Fibroblast of lung (primary cell): ENCODE results near the gene SLC28A1. TPM values are rescaled to one million over a fixed set of nuclear protein-coding genes. Genes with fewer than 3 reads are reported as not detected.

ENCODE experiments used
- DNase-seq, 2 donors: peaks; one replicate each; pipeline versions ENCODE4 v3.0.0 to v3.0.0-alpha.2; 2010; ENCODE audit warnings: low read depth in 2 of 2
- H2AFZ ChIP-seq: 2 replicates; pipeline ENCODE4 v1.5.1; 2012; ENCODE audit warnings: low read length, control low read depth, inconsistent platforms
- H3K27ac ChIP-seq: 2 replicates; pipeline ENCODE4 v1.5.1; 2011; ENCODE audit warnings: low read length, control low read depth; ENCODE audit not compliant: insufficient read depth
- H3K27me3 ChIP-seq: 2 replicates; pipeline ENCODE4 v1.5.1; 2011; ENCODE audit warnings: mild to moderate bottlenecking, low read length; ENCODE audit not compliant: control insufficient read depth, insufficient read depth
- H3K36me3 ChIP-seq: 2 replicates; pipeline ENCODE4 v1.5.1; 2011; ENCODE audit warnings: low read length; ENCODE audit not compliant: control insufficient read depth, insufficient read depth
- H3K4me1 ChIP-seq: 2 replicates; pipeline ENCODE4 v1.5.1; 2011; ENCODE audit warnings: low read length; ENCODE audit not compliant: control insufficient read depth, insufficient read depth; ENCODE audit errors: extremely low read depth
- H3K4me2 ChIP-seq: 2 replicates; pipeline ENCODE4 v1.5.1; 2011; ENCODE audit warnings: low read length, control low read depth; ENCODE audit not compliant: insufficient read depth; ENCODE audit errors: extremely low read depth
- H3K4me3 ChIP-seq, 4 experiments: fragments of 200-600 bp in 1 of 4; sonication (generic) in 1 of 4; replicated peaks in 1 of 4; 2 replicates each; pipeline ENCODE4 v1.5.1; 2011 to 2016; ENCODE audit warnings: low read length in 4 of 4, low read depth in 3 of 4, mild to moderate bottlenecking in 3 of 4, control low read depth in 2 of 4, inconsistent platforms in 1 of 4, mixed read lengths in 1 of 4; ENCODE audit not compliant: insufficient read depth in 1 of 4; ENCODE audit errors: control extremely low read depth in 1 of 4
- H3K79me2 ChIP-seq: 2 replicates; pipeline ENCODE4 v1.5.1; 2012; ENCODE audit warnings: mild to moderate bottlenecking, low read length, inconsistent platforms; ENCODE audit not compliant: control insufficient read depth, insufficient read depth
- H3K9ac ChIP-seq: 2 replicates; pipeline ENCODE4 v1.5.1; 2011; ENCODE audit warnings: mild to moderate bottlenecking, low read length, control low read depth; ENCODE audit not compliant: insufficient read depth
- H3K9me3 ChIP-seq: 2 replicates; pipeline ENCODE4 v1.5.1; 2012; ENCODE audit warnings: low read depth, low read length; ENCODE audit not compliant: control insufficient read depth, insufficient read depth
- H4K20me1 ChIP-seq: 2 replicates; pipeline ENCODE4 v1.5.1; 2011; ENCODE audit warnings: low read length; ENCODE audit not compliant: control insufficient read depth, insufficient read depth; ENCODE audit errors: extremely low read depth
- EZH2 ChIP-seq: IDR thresholded peaks from 2 replicates; pipeline ENCODE4 v1.5.1; 2012; ENCODE audit warnings: low read length, control low read depth, mild to moderate bottlenecking; ENCODE audit errors: missing control alignments
- polyA plus RNA-seq, 2 donors: library from polyadenylated mRNA; depleted of rRNA in 1 of 2; stranded (reverse) in 1 of 2; unstranded in 1 of 2; fragments of >200 nt; gene quantifications; 2 replicates each; pipeline ENCODE4 v1.2.1, GENCODE V29; 2011 to 2012; ENCODE audit warnings: missing spikeins in 1 of 2
- total RNA-seq: library from RNA; depleted of rRNA; stranded (reverse); fragments of >200 nt; gene quantifications from 2 replicates; pipeline ENCODE4 v1.2.1, GENCODE V29; 2014
- TF ChIP-seq, protein P1 (sequence below), 2 donors: IDR thresholded peaks in 1 of 2; conservative IDR thresholded peaks in 1 of 2; 1 replicate in 1 of 2; 2 replicates in 1 of 2; pipeline ENCODE4 v1.5.1; 2011 to 2012; ENCODE audit warnings: low read length in 2 of 2, control low read depth in 1 of 2, inconsistent platforms in 1 of 2, low read depth in 1 of 2, mild to moderate bottlenecking in 1 of 2

SLC28A1 gene
- total and polyA plus RNA-seq, 2 donors (not counting 1 experiment from before 2014, with no cell fraction given): not detected

- Histone ChIP-seq H3K4me1 (peaks cover 8% of the 10 kb centered on the region), H3K9me3 (no peaks in the 10 kb centered on the region), H3K4me3 (no peak overlapping the region), H3K36me3 (no peaks in the 10 kb centered on the region), H3K27me3 (no peaks in the 10 kb centered on the region), H3K9ac (no peak overlapping the region), H2AFZ (no peak overlapping the region), H4K20me1 (no peaks in the 10 kb centered on the region), H3K27ac (no peak overlapping the region), H3K79me2 (peaks cover 2% of the 10 kb centered on the region), H3K4me2 (no peak overlapping the region)
- TF ChIP-seq, protein P1, sequence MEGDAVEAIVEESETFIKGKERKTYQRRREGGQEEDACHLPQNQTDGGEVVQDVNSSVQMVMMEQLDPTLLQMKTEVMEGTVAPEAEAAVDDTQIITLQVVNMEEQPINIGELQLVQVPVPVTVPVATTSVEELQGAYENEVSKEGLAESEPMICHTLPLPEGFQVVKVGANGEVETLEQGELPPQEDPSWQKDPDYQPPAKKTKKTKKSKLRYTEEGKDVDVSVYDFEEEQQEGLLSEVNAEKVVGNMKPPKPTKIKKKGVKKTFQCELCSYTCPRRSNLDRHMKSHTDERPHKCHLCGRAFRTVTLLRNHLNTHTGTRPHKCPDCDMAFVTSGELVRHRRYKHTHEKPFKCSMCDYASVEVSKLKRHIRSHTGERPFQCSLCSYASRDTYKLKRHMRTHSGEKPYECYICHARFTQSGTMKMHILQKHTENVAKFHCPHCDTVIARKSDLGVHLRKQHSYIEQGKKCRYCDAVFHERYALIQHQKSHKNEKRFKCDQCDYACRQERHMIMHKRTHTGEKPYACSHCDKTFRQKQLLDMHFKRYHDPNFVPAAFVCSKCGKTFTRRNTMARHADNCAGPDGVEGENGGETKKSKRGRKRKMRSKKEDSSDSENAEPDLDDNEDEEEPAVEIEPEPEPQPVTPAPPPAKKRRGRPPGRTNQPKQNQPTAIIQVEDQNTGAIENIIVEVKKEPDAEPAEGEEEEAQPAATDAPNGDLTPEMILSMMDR (conservative IDR thresholded peaks at IDR 0.05 in 1 of 2, IDR thresholded peaks at IDR 0.05 in 1 of 2; ENCODE audit: low read depth in 1 of 2, low read length in 2 of 2): no peak
- TF ChIP-seq EZH2: no peak
- no peak for DNase-seq
These were observed 106.7 kb downstream of the SLC28A1 start for GRCh38 chr15:84991014-84991712.

DNA sequence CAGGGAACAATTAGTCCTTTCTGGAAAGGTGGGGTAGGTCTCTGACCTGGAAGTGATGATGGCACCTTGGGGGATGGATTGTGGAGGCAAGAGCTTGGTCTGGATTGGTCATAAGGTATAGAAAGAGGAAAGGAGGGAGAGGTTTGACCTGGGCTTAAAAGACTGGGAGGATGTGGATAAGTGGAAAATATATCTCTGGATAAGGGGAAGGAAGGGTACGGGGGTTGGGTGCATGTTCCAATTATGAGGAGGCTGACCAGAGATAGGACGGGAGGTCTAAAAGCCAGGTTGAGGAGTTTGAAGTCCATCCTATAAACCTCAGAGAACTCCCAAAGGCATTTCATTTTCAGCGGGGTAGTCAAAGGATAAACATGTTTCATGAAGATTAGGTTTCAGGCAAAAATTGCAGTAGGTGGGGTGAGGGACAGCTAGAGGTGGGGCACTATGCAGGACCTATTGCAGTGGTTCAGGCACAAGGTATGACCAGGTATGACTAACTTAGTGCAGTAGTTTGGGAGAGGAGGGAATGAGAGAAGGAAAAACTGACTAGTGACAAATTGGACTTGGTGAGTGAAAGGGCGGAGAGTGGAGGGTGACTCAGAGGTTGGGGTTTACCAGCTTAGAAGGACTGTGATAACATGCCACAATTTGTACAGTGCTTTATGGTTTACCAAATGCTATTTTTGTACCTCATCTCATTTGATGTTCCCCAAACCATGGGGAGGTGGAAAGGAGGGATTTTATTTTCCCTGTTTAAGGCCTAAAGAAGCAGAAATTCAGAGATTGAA, 107.9 kb downstream of the SLC28A1 start:
- Histone ChIP-seq H2AFZ (no peak overlapping the region), H3K4me2 (peak overlapping the region; percentile 7), H3K9ac (no peak overlapping the region), H3K9me3 (no peaks in the 10 kb centered on the region), H3K27me3 (no peaks in the 10 kb centered on the region), H3K4me1 (peaks cover 8% of the 10 kb centered on the region), H3K4me3 (no peak overlapping the region), H3K36me3 (no peaks in the 10 kb centered on the region), H4K20me1 (no peaks in the 10 kb centered on the region), H3K79me2 (no peaks in the 10 kb centered on the region), H3K27ac (no peak overlapping the region)
- TF ChIP-seq, protein P1 (conservative IDR thresholded peaks at IDR 0.05 in 1 of 2, IDR thresholded peaks at IDR 0.05 in 1 of 2; ENCODE audit: low read depth in 1 of 2, low read length in 2 of 2): no peak
- TF ChIP-seq EZH2: no peak
- peak; percentile 69 to 94 for DNase-seq

Other genes with a start within 250 kb of the SLC28A1 start
- gene WDR73, start 230.4 kb upstream of the SLC28A1 start, total RNA-seq: 38.3 and 51.1 TPM in 2 replicates
- 15.6 and 16.8 TPM in 2 replicates for gene WDR73, start 230.4 kb upstream of the SLC28A1 start, polyA plus RNA-seq
- gene NMB, start 226.5 kb upstream of the SLC28A1 start, total RNA-seq: 3.1 and 3.6 TPM in 2 replicates
- 1.5 and 2.4 TPM in 2 replicates for gene NMB, start 226.5 kb upstream of the SLC28A1 start, polyA plus RNA-seq
- 263 and 300 TPM in 2 replicates for gene SEC11A, start 168.5 kb upstream of the SLC28A1 start, total RNA-seq
- 243 and 254 TPM in 2 replicates for gene SEC11A, start 168.5 kb upstream of the SLC28A1 start, polyA plus RNA-seq
- gene ZNF592, start 136.1 kb upstream of the SLC28A1 start, total RNA-seq: 3.1 and 5.1 TPM in 2 replicates
- gene ZNF592, start 136.1 kb upstream of the SLC28A1 start, polyA plus RNA-seq: 7.3 and 7.5 TPM in 2 replicates
- 0.26 and 0.50 TPM in 2 replicates for gene ALPK3, start 67.3 kb upstream of the SLC28A1 start, total RNA-seq
- 0.03 and 0.07 TPM in 2 replicates for gene ALPK3, start 67.3 kb upstream of the SLC28A1 start, polyA plus RNA-seq
- gene PDE8A, start 97.2 kb downstream of the SLC28A1 start, total RNA-seq: 14.1 and 17.7 TPM in 2 replicates
- gene PDE8A, start 97.2 kb downstream of the SLC28A1 start, polyA plus RNA-seq: 21.6 and 26.3 TPM in 2 replicates